ENCODE results near the gene LRRC10B. TPM values are rescaled to one million over a fixed set of nuclear protein-coding genes. Genes with fewer than 3 reads are reported as not detected.

Gene LRRC10B
- total and polyA plus RNA-seq, 2 of the 8 experiments (the other 6 are each of a cell fraction or from before 2014, with no cell fraction given), result 0.47 to 0.71 TPM

DNA sequence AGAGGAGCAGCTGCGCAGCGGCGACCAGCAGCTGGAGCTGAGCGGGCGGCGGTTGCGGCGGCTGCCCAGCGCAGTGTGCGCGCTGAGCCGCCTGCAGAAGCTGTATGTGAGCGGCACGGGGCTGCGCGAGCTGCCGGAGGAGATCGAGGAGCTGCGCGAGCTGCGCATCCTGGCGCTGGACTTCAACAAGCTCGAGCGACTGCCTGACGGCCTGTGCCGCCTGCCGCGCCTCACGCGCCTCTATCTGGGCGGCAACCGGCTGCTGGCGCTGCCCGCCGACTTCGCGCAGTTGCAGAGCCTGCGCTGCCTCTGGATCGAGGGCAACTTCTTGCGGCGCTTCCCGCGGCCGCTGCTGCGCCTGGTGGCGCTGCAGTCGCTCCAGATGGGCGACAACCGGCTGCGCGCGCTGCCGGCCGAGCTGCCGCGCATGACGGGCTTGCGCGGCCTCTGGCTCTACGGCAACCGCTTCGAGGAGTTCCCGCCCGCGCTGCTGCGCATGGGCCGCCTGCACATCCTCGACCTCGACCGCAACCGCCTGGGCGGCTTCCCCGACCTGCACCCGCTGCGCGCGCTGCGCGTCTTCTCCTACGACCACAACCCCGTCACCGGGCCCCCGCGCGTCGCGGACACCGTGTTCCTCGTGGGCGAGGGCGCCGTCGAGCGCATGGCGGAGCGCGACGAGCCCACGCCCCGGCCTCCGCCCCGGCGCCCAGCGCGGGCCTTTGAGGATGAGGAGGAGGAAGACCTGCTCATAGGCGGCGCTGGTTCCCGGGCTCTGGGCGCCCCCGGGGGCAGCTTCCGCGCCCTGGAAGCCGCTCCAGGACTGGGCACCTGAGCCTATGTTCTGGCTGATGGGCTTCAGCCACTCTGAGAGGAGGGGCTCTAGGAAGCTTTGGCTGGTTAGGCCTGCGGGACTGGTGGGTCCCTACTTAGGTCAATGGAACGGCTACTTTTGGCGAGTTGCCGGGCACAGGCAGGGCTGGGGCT lies 787 bp downstream of the LRRC10B start (continued):
- TF ChIP-seq CHD1 (IDR thresholded peaks at IDR 0.05; ENCODE audit: low read depth, low read length) (no peak), GABPA (IDR thresholded peaks at IDR 0.05; ENCODE audit: borderline replicate concordance, insufficient read depth, low read length) (no peak; the same call in 1 of the 2 replicates), MAX (IDR thresholded peaks at IDR 0.05) (peak; percentile 99), CTBP2 (IDR thresholded peaks at IDR 0.05; ENCODE audit: borderline replicate concordance, insufficient read depth, insufficient read length, low read length) (peak; percentile 84), CBX8 (IDR thresholded peaks at IDR 0.05; ENCODE audit: borderline replicate concordance, low read depth, low read length) (no peak), EZH2 (IDR thresholded peaks at IDR 0.05; ENCODE audit: low read depth, low read length, severe bottlenecking) (peak; percentile 68), RBBP5 (IDR thresholded peaks at IDR 0.05; ENCODE audit: borderline replicate concordance, low read depth, low read length) (peak; percentile 49; the same call in 1 of the 2 replicates), SIN3A (conservative IDR thresholded peaks at IDR 0.05 in 1 of 2, IDR thresholded peaks at IDR 0.05 in 1 of 2; ENCODE audit: low read depth in 1 of 2, low read length in 2 of 2) (peak; percentile 64 to 84; a peak in 2 of 4 replicates), HDAC2 (IDR thresholded peaks at IDR 0.05; ENCODE audit: borderline replicate concordance in 1 of 2, low read depth in 2 of 2, low read length in 2 of 2) (0 out of 4 replicates have a peak, but pooled peaks of 1 of the 2 experiments have one; percentile 36), NRF1 (IDR thresholded peaks at IDR 0.05; ENCODE audit: low read depth, low read length) (peak; percentile 62), TAF1 (IDR thresholded peaks at IDR 0.05; ENCODE audit: low read depth, low read length) (no peak; the same call in 1 of the 2 replicates)
- TF ChIP-seq, protein P1, sequence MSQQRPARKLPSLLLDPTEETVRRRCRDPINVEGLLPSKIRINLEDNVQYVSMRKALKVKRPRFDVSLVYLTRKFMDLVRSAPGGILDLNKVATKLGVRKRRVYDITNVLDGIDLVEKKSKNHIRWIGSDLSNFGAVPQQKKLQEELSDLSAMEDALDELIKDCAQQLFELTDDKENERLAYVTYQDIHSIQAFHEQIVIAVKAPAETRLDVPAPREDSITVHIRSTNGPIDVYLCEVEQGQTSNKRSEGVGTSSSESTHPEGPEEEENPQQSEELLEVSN (IDR thresholded peaks at IDR 0.05), result peak; percentile 100
- TF ChIP-seq, protein P2, sequence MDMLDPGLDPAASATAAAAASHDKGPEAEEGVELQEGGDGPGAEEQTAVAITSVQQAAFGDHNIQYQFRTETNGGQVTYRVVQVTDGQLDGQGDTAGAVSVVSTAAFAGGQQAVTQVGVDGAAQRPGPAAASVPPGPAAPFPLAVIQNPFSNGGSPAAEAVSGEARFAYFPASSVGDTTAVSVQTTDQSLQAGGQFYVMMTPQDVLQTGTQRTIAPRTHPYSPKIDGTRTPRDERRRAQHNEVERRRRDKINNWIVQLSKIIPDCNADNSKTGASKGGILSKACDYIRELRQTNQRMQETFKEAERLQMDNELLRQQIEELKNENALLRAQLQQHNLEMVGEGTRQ (IDR thresholded peaks at IDR 0.05; ENCODE audit: low read length), result no peak
- TF ChIP-seq, protein P3, sequence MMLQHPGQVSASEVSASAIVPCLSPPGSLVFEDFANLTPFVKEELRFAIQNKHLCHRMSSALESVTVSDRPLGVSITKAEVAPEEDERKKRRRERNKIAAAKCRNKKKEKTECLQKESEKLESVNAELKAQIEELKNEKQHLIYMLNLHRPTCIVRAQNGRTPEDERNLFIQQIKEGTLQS (IDR thresholded peaks at IDR 0.05; ENCODE audit: insufficient read depth, low read depth, low read length), result no peak
